Neural cell (in vitro differentiated cells): ENCODE results near the gene PDE2A. TPM values are rescaled to one million over a fixed set of nuclear protein-coding genes. Genes with fewer than 3 reads are reported as not detected.

ENCODE experiments used
- H2AFZ ChIP-seq: fragments of 200-600, 300-800 bp; sonication (generic), shearing (Covaris generic); 2 replicates; pipeline ENCODE4 v1.6.0; 2014; ENCODE audit warnings: low read depth, mild to moderate bottlenecking, antibody characterized with exemption, low read length, moderate library complexity
- H3F3A ChIP-seq: fragments of 200-600 bp; shearing (Covaris generic); 2 replicates; pipeline ENCODE4 v1.6.1; 2016; ENCODE audit warnings: mild to moderate bottlenecking, moderate library complexity, mixed read lengths, antibody characterized with exemption, low read length; ENCODE audit not compliant: insufficient read depth, poor library complexity, severe bottlenecking
- H3K27ac ChIP-seq: fragments of 200-600, 300-800 bp; sonication (generic), shearing (Covaris generic); 2 replicates; pipeline ENCODE4 v1.5.1; 2014; ENCODE audit warnings: mild to moderate bottlenecking, low read length, moderate library complexity
- H3K27me3 ChIP-seq: fragments of 300-800, 200-600 bp; sonication (generic), shearing (Covaris generic); 2 replicates; pipeline ENCODE4 v1.6.0; 2014; ENCODE audit warnings: mild to moderate bottlenecking, low read depth, low read length, moderate library complexity; ENCODE audit not compliant: insufficient read depth
- H3K36me3 ChIP-seq: fragments of 300-800, 200-600 bp; sonication (generic), shearing (Covaris generic); 2 replicates; pipeline ENCODE4 v1.5.1; 2014; ENCODE audit warnings: mild to moderate bottlenecking, antibody characterized with exemption, low read length, moderate library complexity; ENCODE audit not compliant: insufficient read depth
- H3K4me2 ChIP-seq: fragments of 300-800, 200-600 bp; sonication (generic), shearing (Covaris generic); 2 replicates; pipeline ENCODE4 v1.6.0; 2014; ENCODE audit warnings: mild to moderate bottlenecking, low read length
- H3K4me3 ChIP-seq: fragments of 300-800, 200-600 bp; sonication (generic), shearing (Covaris generic); 2 replicates; pipeline ENCODE4 v1.5.1; 2014; ENCODE audit warnings: mild to moderate bottlenecking, low read length, moderate library complexity
- H3K79me2 ChIP-seq: fragments of 200-600 bp; shearing (Covaris generic); replicated peaks from 2 replicates; pipeline ENCODE4 v1.6.0; 2014; ENCODE audit warnings: mild to moderate bottlenecking, low read length, moderate library complexity; ENCODE audit not compliant: insufficient read depth
- H3K9ac ChIP-seq: fragments of 300-800, 200-600 bp; sonication (generic), shearing (Covaris generic); 2 replicates; pipeline ENCODE4 v1.6.1; 2016; ENCODE audit warnings: mild to moderate bottlenecking, low read length, mixed read lengths
- H3K9me2 ChIP-seq: fragments of 200-600 bp; shearing (Covaris generic); 2 replicates; pipeline ENCODE4 v1.6.1; 2016; ENCODE audit warnings: mild to moderate bottlenecking, low read length, mixed read lengths; ENCODE audit not compliant: insufficient read depth
- H3K9me3 ChIP-seq: fragments of 200-600, 300-800 bp; sonication (generic), shearing (Covaris generic); 2 replicates; pipeline ENCODE4 v1.6.1; 2016; ENCODE audit warnings: mild to moderate bottlenecking, mixed run types, low read length, moderate library complexity, mixed read lengths
- H4K20me1 ChIP-seq: fragments of 200-600 bp; shearing (Covaris generic); 2 replicates; pipeline ENCODE4 v1.6.1; 2016; ENCODE audit warnings: mild to moderate bottlenecking, mixed run types; ENCODE audit not compliant: insufficient read depth
- CTCF ChIP-seq: fragments of 450-650 bp; IDR thresholded peaks from 2 replicates; pipeline ENCODE4 v1.5.1; 2014; ENCODE audit warnings: antibody characterized with exemption, mild to moderate bottlenecking, moderate library complexity; ENCODE audit not compliant: poor library complexity, severe bottlenecking
- EP300 ChIP-seq: fragments of 450-650 bp; conservative IDR thresholded peaks from 2 replicates; pipeline ENCODE4 v1.6.1; 2014; ENCODE audit warnings: antibody characterized with exemption, mild to moderate bottlenecking, moderate library complexity; ENCODE audit not compliant: poor library complexity, severe bottlenecking
- EZH2 ChIP-seq: fragments of 200-600, 300-800 bp; shearing (Covaris generic), sonication (generic); IDR thresholded peaks from 2 replicates; pipeline ENCODE4 v1.6.1; 2014; ENCODE audit warnings: antibody characterized with exemption, low read length, borderline replicate concordance, mild to moderate bottlenecking; ENCODE audit not compliant: insufficient read depth, poor library complexity, severe bottlenecking
- MXI1 ChIP-seq: fragments of 450-650 bp; conservative IDR thresholded peaks from 2 replicates; pipeline ENCODE4 v1.6.1; 2014; ENCODE audit warnings: antibody characterized with exemption, mild to moderate bottlenecking; ENCODE audit not compliant: poor library complexity, severe bottlenecking
- POLR2AphosphoS5 ChIP-seq: IDR thresholded peaks from 2 replicates; pipeline ENCODE4 v1.6.1; 2012
- RAD21 ChIP-seq: fragments of 450-650 bp; conservative IDR thresholded peaks from 2 replicates; pipeline ENCODE4 v1.6.1; 2014; ENCODE audit warnings: antibody characterized with exemption, mild to moderate bottlenecking, moderate library complexity
- REST ChIP-seq: IDR thresholded peaks from 2 replicates; pipeline ENCODE4 v1.6.1; 2012; ENCODE audit warnings: borderline replicate concordance
- SMC3 ChIP-seq: fragments of 450-650 bp; conservative IDR thresholded peaks from 2 replicates; pipeline ENCODE4 v1.6.1; 2014; ENCODE audit warnings: antibody characterized with exemption, mild to moderate bottlenecking, moderate library complexity; ENCODE audit not compliant: poor library complexity
- TAF1 ChIP-seq: IDR thresholded peaks from 2 replicates; pipeline ENCODE4 v1.6.1; 2012; ENCODE audit warnings: low read depth
- polyA plus RNA-seq: library from polyadenylated mRNA; depleted of rRNA; stranded (reverse); fragments of >200 nt; gene quantifications from 2 replicates; pipeline ENCODE4 v1.2.3, GENCODE V29; 2014

Gene PDE2A
- polyA plus RNA-seq, 1 donor from 2014 or later: 11.6 TPM

GRCh38 chr11:72576243-72576595, 98.0 kb downstream of the PDE2A start:
- H3K4me2 ChIP-seq: no peak overlapping the region
- H3F3A ChIP-seq: no peaks in the 10 kb centered on the region
- no peak overlapping the region for H3K4me3 ChIP-seq

GRCh38 chr11:72575533-72576242, 98.5 kb downstream of the PDE2A start:
- Histone ChIP-seq H4K20me1 (no peaks in the 10 kb centered on the region), H3K79me2 (no peaks in the 10 kb centered on the region), H3K36me3 (no peaks in the 10 kb centered on the region), H3K9ac (no peak overlapping the region), H3K27ac (no peak overlapping the region), H3F3A (no peaks in the 10 kb centered on the region), H3K4me3 (no peak overlapping the region), H3K4me2 (no peak overlapping the region), H3K9me2 (no peaks in the 10 kb centered on the region), H3K27me3 (no peaks in the 10 kb centered on the region), H2AFZ (no peak overlapping the region), H3K9me3 (no peaks in the 10 kb centered on the region)
- TF ChIP-seq MXI1 (no peak), EP300 (no peak), CTCF (no peak), REST (no peak), SMC3 (no peak)

More at GRCh38 chr11:72576243-72576595, 98.0 kb downstream of the PDE2A start:
- no peak for TF ChIP-seq RAD21
- no peak for TF ChIP-seq EP300
- TF ChIP-seq REST: no peak
- TF ChIP-seq CTCF: no peak
- no peak for TF ChIP-seq SMC3
- TF ChIP-seq TAF1: no peak
- no peak for TF ChIP-seq EZH2
- TF ChIP-seq POLR2AphosphoS5: no peak
- no peak for TF ChIP-seq MXI1
- Histone ChIP-seq H2AFZ (no peak overlapping the region), H4K20me1 (no peaks in the 10 kb centered on the region), H3K9ac (no peak overlapping the region), H3K36me3 (no peaks in the 10 kb centered on the region), H3K27ac (no peak overlapping the region), H3K27me3 (no peaks in the 10 kb centered on the region), H3K9me3 (no peaks in the 10 kb centered on the region), H3K9me2 (no peaks in the 10 kb centered on the region), H3K79me2 (no peaks in the 10 kb centered on the region)
